HG02642 (cell line): ENCODE results near the gene FAM131A.

Source experiments
- ATAC-seq: cut with Tn5 transposase; IDR thresholded peaks from one replicate; pipeline ENCODE4 v1.9.1; 2021; ENCODE audit warnings: mild to moderate bottlenecking; ENCODE audit not compliant: unreplicated experiment, poor library complexity

FAM131A gene, protein sequence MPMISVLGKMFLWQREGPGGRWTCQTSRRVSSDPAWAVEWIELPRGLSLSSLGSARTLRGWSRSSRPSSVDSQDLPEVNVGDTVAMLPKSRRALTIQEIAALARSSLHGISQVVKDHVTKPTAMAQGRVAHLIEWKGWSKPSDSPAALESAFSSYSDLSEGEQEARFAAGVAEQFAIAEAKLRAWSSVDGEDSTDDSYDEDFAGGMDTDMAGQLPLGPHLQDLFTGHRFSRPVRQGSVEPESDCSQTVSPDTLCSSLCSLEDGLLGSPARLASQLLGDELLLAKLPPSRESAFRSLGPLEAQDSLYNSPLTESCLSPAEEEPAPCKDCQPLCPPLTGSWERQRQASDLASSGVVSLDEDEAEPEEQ

DNA sequence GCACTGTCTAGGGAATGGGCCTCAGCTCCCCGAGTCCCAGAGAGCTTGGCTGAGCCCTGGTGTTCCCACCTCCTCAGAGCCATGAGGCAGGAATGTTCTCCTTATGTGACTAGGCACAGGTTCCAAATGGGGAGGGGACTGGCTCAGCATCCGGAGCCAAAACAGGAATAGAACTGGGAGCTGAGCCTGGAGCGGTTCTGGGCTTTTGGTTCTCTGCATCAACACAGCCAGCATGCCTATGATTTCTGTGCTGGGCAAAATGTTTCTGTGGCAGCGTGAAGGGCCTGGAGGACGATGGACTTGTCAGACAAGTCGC is at the start of gene FAM131A:
Gene FAM131A, plus strand, starts transcription at position 202 of the 316 bp plus-strand sequence. Its CDS starts 31 bp downstream, at position 233.
- no peak for ATAC-seq

DNA sequence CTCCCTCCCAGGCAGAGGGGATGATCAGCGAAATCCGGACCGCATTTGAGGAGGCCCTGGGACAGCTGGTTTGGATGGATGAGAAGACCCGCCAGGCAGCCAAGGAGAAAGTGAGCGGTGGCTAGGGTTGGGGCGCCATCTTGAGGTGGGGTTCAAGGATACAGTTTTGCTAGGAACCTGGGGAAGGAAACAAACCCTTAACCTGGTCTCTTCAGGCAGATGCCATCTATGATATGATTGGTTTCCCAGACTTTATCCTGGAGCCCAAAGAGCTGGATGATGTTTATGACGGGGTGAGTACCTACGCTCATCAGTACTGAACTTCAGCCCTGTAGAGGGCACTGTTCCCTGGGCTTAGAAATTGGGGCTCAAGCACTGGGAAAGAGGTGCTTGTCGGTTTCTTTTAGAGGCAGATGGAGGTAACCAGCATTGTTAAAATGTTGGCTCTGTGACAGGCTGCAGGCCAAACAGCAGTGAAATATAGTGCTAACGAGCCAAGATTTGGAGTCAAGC is 47.9 kb upstream of the FAM131A start:
- peak; percentile 43 for ATAC-seq

DNA sequence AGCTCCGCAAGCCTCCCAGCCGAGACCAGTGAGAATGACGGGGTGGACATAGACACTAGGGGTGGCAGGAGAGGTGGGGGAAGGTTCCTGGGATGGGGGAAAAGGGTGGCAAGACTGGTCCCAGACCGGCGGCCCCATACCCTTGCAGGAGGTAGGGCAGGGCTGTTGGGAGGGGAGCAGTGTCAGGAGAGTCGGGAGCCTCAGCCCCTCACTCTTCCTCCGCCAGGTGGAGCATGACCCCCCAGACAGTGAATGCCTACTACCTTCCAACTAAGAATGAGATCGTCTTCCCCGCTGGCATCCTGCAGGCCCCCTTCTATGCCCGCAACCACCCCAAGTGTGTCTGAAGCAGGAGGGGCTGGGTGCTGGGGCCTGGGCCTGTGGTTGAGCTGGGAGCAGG is 47.1 kb upstream of the FAM131A start:
- ATAC-seq: no peak

DNA sequence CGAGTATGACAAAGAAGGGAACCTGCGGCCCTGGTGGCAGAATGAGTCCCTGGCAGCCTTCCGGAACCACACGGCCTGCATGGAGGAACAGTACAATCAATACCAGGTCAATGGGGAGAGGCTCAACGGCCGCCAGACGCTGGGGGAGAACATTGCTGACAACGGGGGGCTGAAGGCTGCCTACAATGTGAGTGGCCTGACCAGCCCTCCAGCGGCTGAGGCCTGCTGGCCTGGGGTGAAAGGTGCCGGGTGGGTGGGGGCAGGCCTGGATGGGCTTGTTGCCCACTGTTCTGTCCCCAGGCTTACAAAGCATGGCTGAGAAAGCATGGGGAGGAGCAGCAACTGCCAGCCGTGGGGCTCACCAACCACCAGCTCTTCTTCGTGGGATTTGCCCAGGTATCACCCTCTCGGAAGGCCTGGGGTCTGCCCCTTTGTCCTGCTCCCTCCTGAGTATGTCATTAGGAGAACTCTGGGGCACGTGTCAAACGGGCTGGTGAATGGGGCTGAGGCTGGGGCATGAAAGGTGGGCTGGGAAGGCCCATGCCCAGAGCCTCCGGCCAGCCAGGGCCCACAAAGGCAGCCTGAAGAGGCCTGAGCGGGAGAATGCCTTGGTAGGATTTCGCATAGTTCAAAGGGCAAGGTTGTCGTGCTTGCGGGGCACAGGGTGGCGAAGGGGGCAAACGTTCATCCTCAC is 46.2 kb upstream of the FAM131A start:
- ATAC-seq: no peak

DNA sequence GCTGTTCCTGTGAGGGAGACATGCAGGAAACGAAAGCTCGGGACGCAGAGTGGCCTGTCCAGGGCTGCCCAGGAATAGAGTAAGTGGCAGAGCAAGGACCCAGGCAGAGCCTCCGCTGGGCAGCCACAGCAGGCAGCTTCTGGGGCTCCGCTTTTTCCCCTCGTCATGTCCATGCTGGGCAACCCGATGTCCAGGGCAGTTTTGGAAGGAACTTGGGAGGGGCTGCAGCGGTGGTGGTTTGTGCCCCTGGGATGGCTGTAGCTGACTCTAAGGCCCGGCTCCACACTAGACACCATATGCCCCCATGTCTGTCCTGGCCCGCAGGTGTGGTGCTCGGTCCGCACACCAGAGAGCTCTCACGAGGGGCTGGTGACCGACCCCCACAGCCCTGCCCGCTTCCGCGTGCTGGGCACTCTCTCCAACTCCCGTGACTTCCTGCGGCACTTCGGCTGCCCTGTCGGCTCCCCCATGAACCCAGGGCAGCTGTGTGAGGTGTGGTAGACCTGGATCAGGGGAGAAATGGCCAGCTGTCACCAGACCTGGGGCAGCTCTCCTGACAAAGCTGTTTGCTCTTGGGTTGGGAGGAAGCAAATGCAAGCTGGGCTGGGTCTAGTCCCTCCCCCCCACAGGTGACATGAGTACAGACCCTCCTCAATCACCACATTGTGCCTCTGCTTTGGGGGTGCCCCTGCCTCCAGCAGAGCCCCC is 45.5 kb upstream of the FAM131A start:
- no peak for ATAC-seq

DNA sequence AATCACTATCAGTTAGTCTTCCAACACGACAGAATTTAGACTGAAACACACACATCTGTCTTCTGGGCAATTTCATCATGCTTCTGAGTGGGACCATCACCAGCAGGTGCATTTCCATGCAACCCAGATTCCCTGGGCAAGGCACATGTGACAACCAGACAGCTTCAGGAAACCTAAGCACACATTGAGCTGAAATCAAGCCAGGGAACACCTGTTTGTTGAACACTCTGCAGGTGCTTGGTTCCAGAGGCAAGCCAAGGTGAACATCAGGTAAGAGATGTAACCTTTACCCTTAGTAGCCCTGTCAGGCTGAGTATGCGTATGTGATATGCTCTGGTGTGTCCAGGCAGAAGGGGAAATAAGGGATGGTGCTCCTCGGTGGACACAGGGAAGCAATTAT is 41.6 kb upstream of the FAM131A start:
- ATAC-seq: no peak

DNA sequence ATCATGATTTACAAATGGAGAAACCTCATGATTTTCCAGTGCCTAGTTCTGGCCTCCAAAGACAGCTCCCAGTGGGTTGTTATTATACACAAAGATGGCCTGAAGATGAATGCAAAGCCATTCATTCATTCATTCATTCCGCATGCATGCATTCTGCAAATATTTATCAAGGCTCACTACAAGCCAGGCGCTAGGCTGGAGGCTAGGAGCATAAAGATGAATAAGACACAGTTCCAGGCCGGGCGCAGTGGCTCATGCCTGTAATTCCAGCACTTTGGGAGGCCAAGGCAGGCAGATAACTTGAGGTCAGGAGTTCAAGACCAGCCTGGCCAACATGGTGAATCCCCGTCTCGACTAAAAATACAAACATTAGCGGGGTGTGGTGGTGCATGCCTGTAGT is 40.8 kb upstream of the FAM131A start:
- ATAC-seq: no peak

DNA sequence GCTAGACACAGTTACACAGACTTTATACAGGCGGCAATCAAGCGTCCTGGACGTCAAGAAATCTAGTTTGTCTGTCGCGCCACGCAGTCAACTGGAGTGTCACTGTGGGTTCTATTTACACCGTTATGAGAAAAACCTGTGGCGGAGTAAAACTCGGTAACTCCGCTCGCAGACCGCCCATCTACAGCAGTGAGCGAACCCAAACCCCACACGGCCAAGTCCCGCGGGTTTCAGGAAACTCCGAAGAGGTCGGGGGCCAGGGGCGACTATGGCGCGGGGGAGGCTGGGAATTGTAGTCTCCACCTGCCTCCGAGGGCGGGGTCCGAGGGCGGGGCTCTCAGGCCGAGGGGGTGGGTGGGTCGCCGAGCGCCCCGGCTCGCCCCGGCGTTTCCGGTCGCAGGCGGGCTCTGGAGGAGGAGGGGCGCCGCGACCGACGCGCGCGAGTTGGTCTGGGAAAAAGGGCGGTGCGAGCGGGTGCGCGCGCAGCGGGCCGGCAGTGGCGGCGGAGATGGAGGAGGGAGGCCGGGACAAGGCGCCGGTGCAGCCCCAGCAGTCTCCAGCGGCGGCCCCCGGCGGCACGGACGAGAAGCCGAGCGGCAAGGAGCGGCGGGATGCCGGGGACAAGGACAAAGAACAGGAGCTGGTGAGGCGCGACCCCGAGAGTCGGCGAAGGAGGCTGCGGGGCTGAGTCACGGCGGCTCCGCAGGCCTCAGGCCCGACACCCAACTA is 38.5 kb upstream of the FAM131A start, which contains the start of gene PSMD2:
Gene PSMD2, plus strand, starts transcription at position 483 of the 729 bp plus-strand sequence. Its CDS starts 26 bp downstream, at position 509.
- peak; percentile 93 for ATAC-seq

DNA sequence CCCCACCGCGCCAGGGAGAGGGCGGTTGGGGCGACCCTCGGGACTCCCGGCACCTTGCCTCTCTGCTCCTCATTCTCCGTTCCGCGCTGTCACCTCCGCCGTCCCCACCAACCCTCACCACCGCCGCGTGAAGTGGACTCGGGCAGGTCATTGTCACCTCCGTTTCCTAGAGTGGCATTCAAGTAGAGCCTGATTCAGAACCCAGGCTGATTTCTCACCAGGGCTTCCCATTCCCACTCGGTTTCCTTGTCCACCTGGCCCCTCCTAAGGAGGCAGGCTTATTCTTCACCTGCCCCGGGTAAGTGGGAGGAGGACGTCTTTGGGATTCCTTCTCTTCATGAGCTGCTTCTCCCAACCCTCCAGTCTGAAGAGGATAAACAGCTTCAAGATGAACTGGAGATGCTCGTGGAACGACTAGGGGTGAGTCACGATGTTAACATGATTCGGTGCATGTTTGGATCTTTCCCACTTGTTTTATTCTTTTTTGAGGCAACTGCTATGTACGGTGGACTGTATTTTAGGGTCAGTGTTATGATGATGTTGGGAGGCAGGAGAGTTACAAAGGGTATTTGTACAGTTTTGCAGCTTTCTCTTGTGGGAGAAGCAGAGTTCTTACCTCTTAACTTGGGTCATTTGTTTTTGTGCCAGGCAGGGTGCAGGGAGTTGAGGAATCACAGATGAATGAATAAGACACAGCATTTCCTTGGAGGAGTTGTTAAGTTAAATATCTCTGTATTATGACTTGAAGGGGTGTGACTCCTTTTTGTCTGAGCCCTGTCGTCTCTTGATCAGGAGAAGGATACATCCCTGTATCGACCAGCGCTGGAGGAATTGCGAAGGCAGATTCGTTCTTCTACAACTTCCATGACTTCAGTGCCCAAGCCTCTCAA is 37.7 kb upstream of the FAM131A start:
- ATAC-seq: no peak

DNA sequence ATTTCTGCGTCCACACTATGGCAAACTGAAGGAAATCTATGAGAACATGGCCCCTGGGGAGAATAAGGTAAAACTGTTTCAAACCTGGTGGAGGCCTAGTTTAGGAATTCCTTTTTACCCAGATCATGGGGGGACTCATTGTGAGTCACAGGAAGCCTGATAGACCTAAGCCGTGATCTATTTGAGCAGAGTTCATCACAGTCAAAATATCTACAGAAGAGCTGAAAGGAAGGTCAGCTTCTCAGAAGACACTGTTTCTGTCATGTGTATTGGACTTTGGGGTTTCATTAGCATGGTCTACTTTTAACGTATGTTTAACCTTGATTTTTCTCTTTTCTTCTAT is 37.1 kb upstream of the FAM131A start:
- ATAC-seq: no peak

DNA sequence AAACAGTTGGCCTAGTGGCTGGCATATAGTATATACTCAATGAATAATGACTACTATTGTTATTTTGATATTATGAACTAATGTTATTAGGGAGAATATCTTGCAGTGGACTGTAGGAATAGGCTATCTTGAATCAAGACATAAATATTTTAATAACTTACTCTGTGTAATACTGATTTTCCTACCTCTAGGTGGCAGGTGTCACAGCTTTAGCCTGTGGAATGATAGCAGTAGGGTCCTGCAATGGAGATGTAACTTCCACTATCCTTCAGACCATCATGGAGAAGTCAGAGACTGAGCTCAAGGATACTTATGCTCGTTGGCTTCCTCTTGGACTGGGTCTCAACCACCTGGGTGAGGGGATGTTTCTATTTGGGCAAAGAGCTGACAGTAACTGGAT is 31.8 kb upstream of the FAM131A start:
- ATAC-seq: no peak

DNA sequence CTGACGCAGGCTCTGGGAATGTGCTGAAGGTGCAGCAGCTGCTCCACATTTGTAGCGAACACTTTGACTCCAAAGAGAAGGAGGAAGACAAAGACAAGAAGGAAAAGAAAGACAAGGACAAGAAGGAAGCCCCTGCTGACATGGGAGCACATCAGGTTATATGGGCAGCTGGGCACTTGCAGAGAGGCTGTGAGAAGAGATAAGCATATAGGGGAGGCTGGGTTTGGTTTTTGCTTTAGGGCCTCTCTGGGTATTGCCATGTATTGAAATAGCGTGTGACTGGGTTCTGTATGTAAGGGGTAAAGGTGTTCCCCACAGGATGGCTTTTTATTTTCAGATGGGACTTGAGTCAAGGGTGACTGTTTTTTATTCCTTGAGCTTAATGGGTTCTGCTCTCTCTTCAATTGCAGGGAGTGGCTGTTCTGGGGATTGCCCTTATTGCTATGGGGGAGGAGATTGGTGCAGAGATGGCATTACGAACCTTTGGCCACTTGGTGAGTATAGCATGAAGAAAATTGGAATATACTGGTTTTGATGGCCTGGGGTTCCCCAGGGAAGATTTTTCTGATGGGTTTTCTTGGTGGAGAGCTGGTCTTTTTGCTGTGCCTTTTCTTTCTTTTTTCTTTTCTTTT is 30.9 kb upstream of the FAM131A start:
- no peak for ATAC-seq

DNA sequence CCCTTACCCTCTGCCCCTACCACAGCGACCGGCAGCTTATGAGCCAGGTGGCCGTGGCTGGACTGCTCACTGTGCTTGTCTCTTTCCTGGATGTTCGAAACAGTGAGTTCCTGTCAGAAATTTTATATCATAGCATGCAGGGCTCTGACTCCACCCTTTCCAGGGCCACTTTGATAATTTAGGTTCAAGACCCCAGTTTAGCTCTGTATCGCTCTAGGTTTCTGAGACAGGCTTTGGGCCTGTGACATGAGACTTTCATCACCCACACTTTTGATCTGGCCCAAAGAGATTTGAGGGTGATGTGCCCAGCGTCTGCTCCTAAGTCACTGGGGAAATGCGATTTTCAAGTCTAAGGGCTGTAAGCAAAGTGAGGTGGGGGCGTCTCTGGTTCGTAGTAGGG is 29.5 kb upstream of the FAM131A start:
- no peak for ATAC-seq

DNA sequence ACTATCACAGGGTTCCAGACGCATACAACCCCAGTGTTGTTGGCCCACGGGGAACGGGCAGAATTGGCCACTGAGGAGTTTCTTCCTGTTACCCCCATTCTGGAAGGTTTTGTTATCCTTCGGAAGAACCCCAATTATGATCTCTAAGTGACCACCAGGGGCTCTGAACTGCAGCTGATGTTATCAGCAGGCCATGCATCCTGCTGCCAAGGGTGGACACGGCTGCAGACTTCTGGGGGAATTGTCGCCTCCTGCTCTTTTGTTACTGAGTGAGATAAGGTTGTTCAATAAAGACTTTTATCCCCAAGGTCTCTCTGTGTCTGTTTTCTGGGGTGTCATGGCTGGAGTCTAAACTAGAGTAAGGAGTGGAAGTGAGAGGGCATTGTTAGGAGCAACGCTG is 28.7 kb upstream of the FAM131A start:
- no peak for ATAC-seq

DNA sequence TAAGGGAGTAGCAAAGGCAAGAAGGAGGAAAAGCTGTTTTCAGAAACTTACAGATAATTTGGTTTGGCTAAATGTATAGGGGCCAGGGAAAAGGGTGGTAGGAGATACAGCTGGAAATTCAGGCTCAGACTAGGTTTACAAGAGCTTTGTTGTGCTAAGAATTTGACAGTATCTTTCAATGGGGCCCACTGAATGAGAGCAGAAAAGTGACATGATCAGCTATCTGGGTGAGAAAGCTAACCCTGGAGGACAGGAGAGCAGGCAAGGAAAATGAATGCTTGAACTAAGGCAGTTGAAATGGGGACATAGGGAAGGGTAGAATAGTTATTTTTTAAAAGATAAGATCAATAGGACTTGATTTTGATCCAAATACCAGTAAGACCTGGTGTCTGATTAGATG is 25.8 kb upstream of the FAM131A start:
- ATAC-seq: no peak

DNA sequence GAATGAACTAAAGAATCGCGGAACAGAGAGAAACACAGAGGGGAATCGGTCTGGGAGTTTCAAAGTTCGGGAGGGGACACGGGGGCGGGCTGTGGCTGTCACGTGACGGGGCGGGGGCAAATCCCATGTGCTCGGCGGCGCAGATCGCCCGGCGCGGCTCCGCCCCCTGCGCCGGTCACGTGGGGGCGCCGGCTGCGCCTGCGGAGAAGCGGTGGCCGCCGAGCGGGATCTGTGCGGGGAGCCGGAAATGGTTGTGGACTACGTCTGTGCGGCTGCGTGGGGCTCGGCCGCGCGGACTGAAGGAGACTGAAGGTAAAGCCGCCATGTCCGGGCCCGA is 23.1 kb upstream of the FAM131A start, which contains the start of gene EIF4G1:
Gene EIF4G1, plus strand, starts transcription at position 244 of the 337 bp plus-strand sequence. CDS start 1,191 bp downstream, outside the sequence.
- peak; percentile 86 for ATAC-seq

DNA sequence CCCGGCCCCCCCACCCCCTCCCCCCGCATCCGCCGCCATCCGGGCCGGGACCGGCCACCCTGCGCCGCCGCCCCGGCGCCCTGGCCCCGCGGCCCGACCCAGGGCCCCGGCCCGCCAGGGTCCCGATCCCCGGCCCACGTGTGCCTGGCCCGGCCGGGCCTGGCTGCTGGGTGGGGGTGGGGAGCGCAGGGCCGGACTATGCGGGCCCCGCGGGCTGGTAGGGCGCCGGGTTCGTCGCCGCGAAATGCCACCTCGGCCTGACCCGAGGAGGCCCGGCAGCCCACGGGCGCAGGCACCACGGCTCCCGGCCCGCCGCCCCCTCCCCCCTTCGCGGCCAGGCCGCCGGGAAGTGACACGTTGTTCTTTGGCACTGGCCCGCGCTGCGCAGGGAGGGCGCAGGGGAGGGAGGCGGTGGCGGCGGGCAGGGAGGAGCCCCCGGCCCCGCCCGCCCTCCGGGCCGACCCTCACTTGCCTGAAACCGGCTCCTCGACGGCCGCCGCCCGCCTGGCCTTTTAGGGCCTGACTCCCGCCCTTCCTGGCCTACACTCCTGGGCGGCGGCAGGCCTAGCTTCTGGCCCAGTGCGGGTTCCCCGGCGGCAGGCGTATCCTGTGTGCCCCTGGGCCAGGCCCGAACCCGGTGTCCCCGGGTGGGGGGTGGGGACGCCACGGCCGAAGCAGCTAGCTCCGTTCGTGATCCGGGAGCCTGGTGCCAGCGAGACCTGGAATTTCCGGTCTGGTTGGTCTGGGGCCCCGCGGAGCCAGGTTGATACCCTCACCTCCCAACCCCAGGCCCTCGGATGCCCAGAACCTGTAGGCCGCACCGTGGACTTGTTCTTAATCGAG is 22.5 kb upstream of the FAM131A start:
- peak; percentile 50 for ATAC-seq

DNA sequence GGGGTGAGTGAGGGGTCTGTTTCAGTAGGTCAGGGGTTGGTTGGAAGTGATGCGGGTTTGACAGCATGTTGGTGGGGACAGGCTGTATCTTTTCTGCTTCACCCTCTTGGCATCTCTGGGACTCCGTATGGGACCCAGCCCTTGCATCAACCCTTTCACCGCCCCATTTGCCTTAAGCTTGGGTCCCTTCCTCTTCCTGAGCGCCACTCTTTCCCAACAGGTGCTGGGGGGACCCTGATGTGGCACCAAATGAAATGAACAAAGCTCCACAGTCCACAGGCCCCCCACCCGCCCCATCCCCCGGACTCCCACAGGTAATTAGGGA is 21.9 kb upstream of the FAM131A start:
- ATAC-seq: peak; percentile 1
